Endothelial cell (in vitro differentiated cells): ENCODE data around the gene ARHGAP6. TPM values are rescaled to one million over a fixed set of nuclear protein-coding genes. Genes with fewer than 3 reads are reported as not detected.

ENCODE experiments used
- DNase-seq: peaks from one replicate; pipeline ENCODE4 v3.0.0; 2021; ENCODE audit warnings: low spot score
- H3K27ac Mint-ChIP-seq: one replicate; pipeline ENCODE4 v1.8.0; 2021; ENCODE audit warnings: mixed read lengths, inconsistent platforms; ENCODE audit not compliant: unreplicated experiment
- H3K27me3 Mint-ChIP-seq: one replicate; pipeline ENCODE4 v1.8.0; 2021; ENCODE audit warnings: mild to moderate bottlenecking, moderate library complexity, mixed read lengths, inconsistent platforms; ENCODE audit not compliant: unreplicated experiment
- H3K36me3 Mint-ChIP-seq: one replicate; pipeline ENCODE4 v1.8.0; 2021; ENCODE audit warnings: mild to moderate bottlenecking, low read depth, mixed read lengths, inconsistent platforms; ENCODE audit not compliant: unreplicated experiment
- H3K4me1 Mint-ChIP-seq: one replicate; pipeline ENCODE4 v1.8.0; 2021; ENCODE audit warnings: mild to moderate bottlenecking, mixed read lengths, inconsistent platforms; ENCODE audit not compliant: unreplicated experiment
- H3K4me3 Mint-ChIP-seq: one replicate; pipeline ENCODE4 v1.8.0; 2021; ENCODE audit warnings: mild to moderate bottlenecking, mixed read lengths, inconsistent platforms; ENCODE audit not compliant: unreplicated experiment
- H3K9me3 Mint-ChIP-seq: one replicate; pipeline ENCODE4 v1.8.0; 2021; ENCODE audit warnings: mixed read lengths, inconsistent platforms; ENCODE audit not compliant: unreplicated experiment
- CTCF ChIP-seq: fragments of 200-600 bp; sonication (generic); IDR thresholded peaks from one replicate; pipeline ENCODE4 v1.5.0; 2021; ENCODE audit warnings: antibody characterized with exemption; ENCODE audit not compliant: unreplicated experiment
- total RNA-seq: library from RNA; stranded (reverse); fragmentation: NEBNext Ultra II Directional; extraction: Animal tissue kit (Norgen Biotek cat#: 25700); gene quantifications from one replicate; pipeline ENCODE4 v1.2.1, GENCODE V29; 2021; ENCODE audit not compliant: unreplicated experiment

ARHGAP6 gene
- total RNA-seq, 1 donor from 2014 or later = 4.1 TPM

DNA sequence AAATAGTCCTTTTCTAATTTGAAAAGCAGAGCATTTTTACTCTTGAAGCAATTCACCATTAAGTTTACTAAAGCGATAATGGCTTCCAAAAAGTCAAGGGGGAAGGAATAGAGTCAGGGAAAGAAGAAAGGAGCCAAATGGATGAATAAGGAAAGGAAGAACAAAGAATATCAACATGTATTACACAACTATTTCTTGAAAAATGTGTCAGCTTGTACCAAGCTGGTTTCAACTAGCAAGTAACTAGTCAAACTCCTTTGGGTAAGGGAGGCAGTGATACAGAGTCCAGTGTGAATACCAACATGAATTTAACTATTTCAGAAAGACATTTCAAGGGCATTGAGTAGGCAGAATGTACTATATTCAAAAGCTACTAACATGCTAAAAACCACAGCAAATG is 112.1 kb downstream of the ARHGAP6 start:
- no peak overlapping the region for H3K27ac Mint-ChIP-seq
- no peak for DNase-seq
- no peaks in the 10 kb centered on the region for H3K36me3 Mint-ChIP-seq
- H3K27me3 Mint-ChIP-seq = no peaks in the 10 kb centered on the region
- no peak overlapping the region for H3K4me3 Mint-ChIP-seq
- H3K4me1 Mint-ChIP-seq = no peaks in the 10 kb centered on the region
- H3K9me3 Mint-ChIP-seq = no peaks in the 10 kb centered on the region
- no peak for TF ChIP-seq CTCF

DNA sequence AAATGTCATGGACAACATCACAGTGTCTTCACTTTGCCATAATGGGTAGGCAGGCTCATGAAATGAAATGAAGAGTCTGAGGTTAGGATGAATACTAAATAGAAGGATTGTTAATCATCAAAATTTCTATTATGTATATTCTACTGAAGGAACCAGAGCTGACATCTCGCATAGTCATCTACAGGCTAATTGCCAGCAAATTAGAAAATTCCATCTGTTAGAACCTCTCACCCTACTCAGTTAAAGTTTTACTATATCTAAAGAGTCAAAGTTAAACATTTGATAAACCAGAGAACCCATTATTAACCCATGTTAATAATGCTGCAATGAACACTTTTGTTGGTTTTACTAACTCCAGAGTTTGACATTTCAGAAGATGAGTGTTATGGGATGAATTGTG is 114.6 kb downstream of the ARHGAP6 start:
- Mint-ChIP-seq H3K4me3 (no peak overlapping the region), H3K9me3 (no peaks in the 10 kb centered on the region), H3K36me3 (no peaks in the 10 kb centered on the region), H3K4me1 (no peaks in the 10 kb centered on the region), H3K27ac (no peak overlapping the region), H3K27me3 (no peaks in the 10 kb centered on the region)
- no peak for DNase-seq
- TF ChIP-seq CTCF = no peak

DNA sequence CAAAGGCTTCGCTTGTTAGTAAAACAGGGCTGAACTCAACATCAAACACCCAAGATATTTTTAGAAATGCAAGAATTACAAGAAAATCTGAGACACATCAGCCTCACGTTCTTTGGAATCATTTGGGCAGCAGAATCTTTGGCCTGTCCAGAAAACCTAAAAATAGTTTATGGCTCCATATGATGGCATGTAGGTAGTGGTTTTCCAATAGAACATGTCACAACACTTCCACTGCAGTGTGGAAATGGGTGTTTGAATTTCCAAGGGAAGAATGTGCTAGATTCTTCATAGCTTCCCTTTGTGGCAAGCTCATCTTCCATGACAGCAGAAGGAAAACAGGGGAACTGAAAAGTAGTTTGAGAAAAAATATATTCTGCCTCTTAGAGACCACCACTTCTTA is 118.8 kb downstream of the ARHGAP6 start:
- DNase-seq = no peak
- no peak overlapping the region for H3K4me3 Mint-ChIP-seq
- H3K36me3 Mint-ChIP-seq = no peaks in the 10 kb centered on the region
- no peak for TF ChIP-seq CTCF
- H3K4me1 Mint-ChIP-seq = no peaks in the 10 kb centered on the region
- H3K27me3 Mint-ChIP-seq = no peaks in the 10 kb centered on the region
- H3K27ac Mint-ChIP-seq = no peak overlapping the region
- no peaks in the 10 kb centered on the region for H3K9me3 Mint-ChIP-seq

GRCh38 chrX:11543249-11543648 is 122.5 kb downstream of the ARHGAP6 start:
- H3K9me3 Mint-ChIP-seq = no peaks in the 10 kb centered on the region
- no peaks in the 10 kb centered on the region for H3K36me3 Mint-ChIP-seq
- DNase-seq = no peak

DNA sequence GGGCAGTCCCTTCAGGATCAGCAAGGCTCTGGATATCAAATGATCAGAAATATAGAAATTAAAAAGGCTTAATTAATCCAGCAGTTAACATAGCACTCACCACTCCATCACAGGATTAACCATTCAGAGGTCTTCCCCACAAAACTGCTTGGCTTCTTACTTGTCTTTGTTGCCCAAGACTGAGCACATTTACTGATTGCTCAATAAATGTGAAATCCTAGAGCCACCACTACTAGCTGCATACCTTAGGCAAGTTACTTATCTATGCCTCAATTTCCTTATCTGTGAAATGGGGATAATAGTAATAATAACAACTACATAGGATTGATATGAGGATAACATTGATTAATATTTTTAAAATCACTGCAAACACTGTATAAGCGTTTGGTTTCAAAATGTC is 124.2 kb downstream of the ARHGAP6 start:
- no peaks in the 10 kb centered on the region for H3K9me3 Mint-ChIP-seq
- no peaks in the 10 kb centered on the region for H3K4me1 Mint-ChIP-seq
- no peaks in the 10 kb centered on the region for H3K36me3 Mint-ChIP-seq
- no peak for DNase-seq
- TF ChIP-seq CTCF = no peak
- H3K27me3 Mint-ChIP-seq = peaks cover 2% of the 10 kb centered on the region
- H3K4me3 Mint-ChIP-seq = no peak overlapping the region
- H3K27ac Mint-ChIP-seq = no peak overlapping the region

More at GRCh38 chrX:11543249-11543648, 122.5 kb downstream of the ARHGAP6 start:
- no peak for TF ChIP-seq CTCF
- Mint-ChIP-seq H3K27ac (no peak overlapping the region), H3K4me1 (no peaks in the 10 kb centered on the region), H3K4me3 (no peak overlapping the region), H3K27me3 (peaks cover 2% of the 10 kb centered on the region)
